Measurements from ENCODE around the gene MMP11.

DNA sequence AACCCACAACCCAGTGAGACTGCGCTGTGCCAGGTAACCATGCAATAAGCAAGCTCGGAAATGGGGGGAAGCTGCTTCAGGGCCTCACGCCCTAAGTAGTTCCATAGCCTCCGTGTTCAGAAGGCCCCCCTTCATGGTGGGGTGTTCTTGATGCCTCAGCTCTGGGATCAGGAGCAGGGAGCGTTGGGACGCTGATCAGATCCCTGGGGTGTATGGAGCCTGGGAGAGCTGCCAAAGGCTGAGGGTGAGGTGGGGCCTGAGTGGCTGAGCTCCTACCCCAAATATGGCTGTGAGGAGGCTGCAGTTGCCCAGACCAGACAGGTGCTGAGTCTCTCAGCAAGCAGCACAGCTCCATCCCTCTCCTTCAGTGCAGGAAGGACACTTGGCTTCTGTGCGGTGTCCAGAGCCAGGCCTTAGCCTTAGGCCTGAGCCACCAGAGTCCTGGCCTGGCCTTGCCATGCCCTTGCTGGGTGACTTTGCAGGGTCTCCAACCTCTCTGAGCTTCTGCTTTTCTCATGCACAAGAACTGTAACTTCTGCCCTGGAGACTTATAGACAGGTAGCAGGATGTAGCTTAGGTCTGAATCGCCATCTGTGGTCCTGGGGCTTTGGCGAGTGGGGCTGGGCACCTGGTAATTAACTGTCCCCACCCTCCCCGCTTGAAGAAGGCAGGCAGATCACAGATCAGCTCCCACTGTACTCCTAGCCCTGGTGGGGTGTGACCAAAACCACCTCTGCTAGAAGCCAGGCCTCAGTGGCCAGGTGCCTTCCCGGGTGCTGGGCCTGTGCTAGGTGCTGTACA is 5.3 kb downstream of the MMP11 start:
- TF ChIP-seq POLR2A (IDR thresholded peaks at IDR 0.05; ENCODE audit: low read length) = no peak
- no peak for TF ChIP-seq GATA1 (IDR thresholded peaks at IDR 0.05; ENCODE audit: low read depth, low read length)
